Middle frontal gyrus (tissue), 1 donor: ENCODE data around the gene LRFN5.

Source experiments
- DNase-seq: peaks from one replicate; pipeline ENCODE4 v3.0.0-alpha.2; 2015; ENCODE audit warnings: low spot score; ENCODE audit errors: extremely low spot score

LRFN5 gene

GRCh38 chr14:41773536-41774279 lies 167.0 kb downstream of the LRFN5 start:
- no peak for DNase-seq

DNA sequence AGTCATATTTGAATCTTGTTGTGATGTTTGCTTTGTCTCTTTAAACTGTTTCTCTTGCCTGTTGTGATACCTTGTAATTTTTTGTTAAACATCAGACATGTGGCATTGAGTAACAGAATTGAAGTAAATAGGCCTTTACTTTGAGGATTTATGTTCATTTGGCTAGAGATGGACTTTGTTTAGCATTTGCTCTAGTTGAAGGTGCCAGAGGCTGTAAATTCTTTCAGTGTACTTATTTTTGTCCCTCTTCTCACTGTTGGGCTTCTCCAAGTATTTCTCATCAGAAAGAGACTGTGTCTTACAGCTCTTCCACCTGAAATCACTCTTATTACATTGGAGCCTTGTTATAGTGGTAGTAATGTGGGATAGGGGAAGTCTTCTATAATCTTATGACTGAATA lies 175.8 kb downstream of the LRFN5 start:
- no peak for DNase-seq

- DNase-seq: no peak
Observed at GRCh38 chr14:41783403-41783802, 176.7 kb downstream of the LRFN5 start.

GRCh38 chr14:41785696-41786095 lies 179.0 kb downstream of the LRFN5 start:
- DNase-seq: no peak

DNA sequence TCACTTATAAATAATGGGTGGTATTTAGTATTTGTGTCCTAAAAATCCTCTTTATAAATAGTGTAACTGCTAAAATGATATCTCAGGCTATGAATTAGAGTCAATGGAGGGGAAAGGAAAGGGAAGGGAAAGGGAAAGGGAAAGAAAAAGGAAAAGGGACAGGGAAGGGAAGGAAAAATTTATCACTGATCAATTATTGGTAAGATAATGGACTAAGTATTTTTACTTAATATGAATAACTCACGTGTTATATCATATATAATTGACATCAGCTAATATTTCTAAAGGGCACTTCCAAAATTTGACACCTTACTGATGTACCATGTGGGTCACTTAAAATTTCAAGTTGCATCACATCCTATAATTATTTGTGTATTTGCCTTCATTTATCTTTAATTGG lies 193.1 kb downstream of the LRFN5 start:
- DNase-seq: no peak

GRCh38 chr14:41805633-41806032 lies 199.0 kb downstream of the LRFN5 start:
- DNase-seq: no peak

- DNase-seq: no peak
Observed at GRCh38 chr14:41806366-41806975, 199.8 kb downstream of the LRFN5 start.

GRCh38 chr14:41810362-41810761 lies 203.7 kb downstream of the LRFN5 start:
- DNase-seq: no peak

GRCh38 chr14:41817626-41818025 lies 210.9 kb downstream of the LRFN5 start:
- no peak for DNase-seq

DNA sequence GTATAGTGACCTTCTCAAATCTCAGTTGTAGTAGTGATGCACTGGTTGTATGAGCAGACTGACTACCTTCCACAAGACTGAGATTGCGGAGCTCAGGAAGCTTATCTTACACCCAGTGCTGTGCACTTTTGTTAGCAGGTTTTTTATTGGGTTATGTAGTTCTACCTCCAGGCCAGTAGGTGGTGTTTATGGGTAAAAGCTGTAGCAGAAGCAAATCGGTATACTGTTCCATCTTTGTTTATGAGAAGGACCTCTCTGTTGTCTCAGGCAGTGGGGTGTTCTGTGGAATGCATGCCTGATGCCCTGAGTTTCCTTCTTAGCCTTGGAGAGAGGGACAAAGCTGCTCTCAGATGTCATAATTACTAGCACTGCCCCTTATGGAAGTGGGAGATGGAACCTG lies 217.8 kb downstream of the LRFN5 start:
- DNase-seq: no peak

DNA sequence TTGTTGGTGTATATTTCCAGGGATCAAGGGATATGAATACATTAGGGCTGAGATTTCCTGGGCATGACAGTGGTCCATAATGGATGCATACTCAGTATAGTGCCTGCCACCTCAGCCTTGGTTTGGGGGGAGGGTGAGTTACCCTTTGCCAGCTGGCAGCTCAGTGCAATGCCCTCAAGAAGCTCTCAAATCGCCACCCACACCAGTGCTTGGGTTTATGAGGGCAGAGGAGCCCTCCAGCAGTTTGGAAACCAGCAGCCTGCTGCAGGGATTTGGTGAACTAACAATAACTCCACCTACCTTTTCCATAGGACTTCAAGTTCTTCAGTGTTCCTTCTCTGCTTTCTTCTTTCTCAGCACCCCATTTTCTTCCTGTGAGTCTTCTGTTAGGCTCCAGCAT lies 218.9 kb downstream of the LRFN5 start:
- no peak for DNase-seq

GRCh38 chr14:41830714-41831406 lies 224.2 kb downstream of the LRFN5 start:
- no peak for DNase-seq

- no peak for DNase-seq
Observed at GRCh38 chr14:41839661-41840060, 233.0 kb downstream of the LRFN5 start.

DNA sequence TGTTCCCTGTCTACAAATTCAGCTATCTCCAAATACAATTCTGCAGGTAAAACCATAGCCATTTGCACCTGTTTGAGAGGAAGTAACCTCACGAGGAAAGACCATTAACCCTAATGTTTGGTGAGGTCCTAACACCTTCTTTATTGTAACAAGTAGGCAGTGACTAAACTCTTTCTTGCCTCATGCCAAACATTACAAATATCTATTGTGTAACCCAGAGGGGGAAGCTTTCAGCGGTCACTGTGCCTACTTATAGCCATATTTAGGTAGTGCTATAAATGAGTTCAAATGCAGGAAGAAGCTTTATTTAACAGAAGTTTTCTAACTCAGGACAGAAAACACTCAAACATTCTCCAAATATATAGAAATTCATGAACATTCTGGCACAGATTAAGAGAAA lies 252.7 kb downstream of the LRFN5 start:
- DNase-seq: no peak

GRCh38 chr14:41860586-41860985 lies 253.9 kb downstream of the LRFN5 start:
- no peak for DNase-seq

- DNase-seq: no peak
Observed at GRCh38 chr14:41865894-41866293, 259.2 kb downstream of the LRFN5 start.

GRCh38 chr14:41868396-41868795 lies 261.7 kb downstream of the LRFN5 start:
- no peak for DNase-seq

- DNase-seq: no peak
Observed at GRCh38 chr14:41872931-41873685, 266.4 kb downstream of the LRFN5 start.

DNA sequence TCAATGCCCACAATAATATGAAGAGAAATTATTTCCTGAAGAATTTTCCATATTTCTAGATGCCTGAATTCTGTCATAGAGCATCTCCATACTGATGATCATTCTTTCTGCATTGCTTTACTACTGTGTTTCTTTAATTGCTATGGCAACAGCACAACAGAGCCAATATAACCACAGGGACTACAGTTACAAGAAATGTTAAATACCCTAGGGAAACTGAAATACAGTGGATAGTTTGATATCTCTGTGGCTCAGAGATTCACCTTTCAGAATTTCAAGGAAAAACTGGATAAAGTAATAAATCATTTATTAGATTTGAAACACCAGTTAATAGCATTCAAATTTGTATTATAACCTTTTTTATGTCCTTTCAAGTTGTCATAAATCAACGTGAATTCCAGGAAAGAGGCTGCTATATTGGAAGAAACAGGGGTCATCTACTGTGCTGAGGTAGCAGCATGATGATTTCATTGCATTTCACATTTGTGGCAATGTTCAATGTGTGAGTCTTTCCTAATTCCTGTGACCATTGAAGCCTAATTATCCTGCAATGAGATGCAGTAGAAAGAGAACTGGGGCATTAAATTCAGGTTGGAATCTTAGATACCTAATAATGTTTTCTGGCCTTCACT lies 267.1 kb downstream of the LRFN5 start:
- DNase-seq: no peak

- no peak for DNase-seq
Observed at GRCh38 chr14:41875116-41875515, 268.4 kb downstream of the LRFN5 start.

- no peak for DNase-seq
Observed at GRCh38 chr14:41878321-41878720, 271.6 kb downstream of the LRFN5 start.
